SK-N-SH (cell line): ENCODE results near the gene FAM78B. TPM values are rescaled to one million over a fixed set of nuclear protein-coding genes. Genes with fewer than 3 reads are reported as not detected.

Experiments used
- CTCF ChIA-PET: fragments of 300-600, 350-600 bp; formaldehyde crosslinking; extraction: SDS; loops from one replicate; lab custom pipeline; 2021; lab: Yijun Ruan, JAX
- POLR2A ChIA-PET: fragments of 350-600 bp; sonication (Branson Sonifier 250); formaldehyde crosslinking; extraction: SDS; loops from one replicate; lab custom pipeline; 2020; ENCODE audit warnings: antibody characterized with exemption, inconsistent platforms; lab: Yijun Ruan, JAX
- DNase-seq: peaks from one replicate; pipeline ENCODE4 v3.0.0; 2012
- H2AFZ ChIP-seq: fragments of 200-600 bp; sonication (generic); 2 replicates; pipeline ENCODE4 v1.8.1; 2016; ENCODE audit warnings: antibody characterized with exemption, mild to moderate bottlenecking, low read depth
- H3F3A ChIP-seq: fragments of 200-600 bp; sonication (generic); replicated peaks from 2 replicates; pipeline ENCODE3; 2016; ENCODE audit warnings: antibody characterized with exemption, mild to moderate bottlenecking; ENCODE audit not compliant: insufficient read depth
- H3K27ac ChIP-seq, 2 experiments: fragments of 200-500 bp in 1 of 2; fragments of 200-600 bp in 1 of 2; sonication (Bioruptor generic) in 1 of 2; sonication (generic), shearing (Covaris generic) in 1 of 2; 2 replicates each; pipeline versions ENCODE4 v1.5.1 to v1.6.1; 2014 to 2016; ENCODE audit warnings: low read depth in 2 of 2, inconsistent platforms in 1 of 2, low read length in 1 of 2, mild to moderate bottlenecking in 1 of 2, mixed read lengths in 1 of 2
- H3K27me3 ChIP-seq: fragments of 200-600 bp; sonication (generic), shearing (Covaris generic); 2 replicates; pipeline ENCODE4 v1.6.1; 2016; ENCODE audit warnings: mixed run types; ENCODE audit not compliant: insufficient read depth
- H3K36me3 ChIP-seq, 2 experiments: fragments of 200-500 bp in 1 of 2; fragments of 200-600 bp in 1 of 2; sonication (Bioruptor generic) in 1 of 2; sonication (generic) in 1 of 2; replicated peaks in 1 of 2; 2 replicates each; pipeline versions ENCODE3 to v1.5.1; 2014 to 2016; ENCODE audit warnings: low read length in 1 of 2, mild to moderate bottlenecking in 1 of 2; ENCODE audit not compliant: insufficient read depth in 2 of 2, control insufficient read depth in 1 of 2
- H3K4me1 ChIP-seq, 2 experiments: fragments of 200-500 bp in 1 of 2; fragments of 200-600 bp in 1 of 2; sonication (Bioruptor generic) in 1 of 2; sonication (generic), shearing (Covaris generic) in 1 of 2; 2 replicates each; pipeline versions ENCODE4 v1.5.1 to v1.6.1; 2014 to 2016; ENCODE audit warnings: low read depth in 1 of 2, low read length in 1 of 2, mixed run types in 1 of 2; ENCODE audit not compliant: insufficient read depth in 2 of 2, control insufficient read depth in 1 of 2
- H3K4me2 ChIP-seq: fragments of 200-600 bp; sonication (generic), shearing (Covaris generic); 2 replicates; pipeline ENCODE4 v1.6.1; 2017; ENCODE audit warnings: mixed run types
- H3K4me3 ChIP-seq, 2 experiments: fragments of 200-500 bp in 1 of 2; fragments of 200-600 bp in 1 of 2; sonication (Bioruptor generic) in 1 of 2; sonication (generic), shearing (Covaris generic) in 1 of 2; 2 replicates each; pipeline versions ENCODE4 v1.5.1 to v1.8.1; 2014 to 2016; ENCODE audit warnings: low read depth in 2 of 2, inconsistent platforms in 1 of 2, low read length in 1 of 2, mild to moderate bottlenecking in 1 of 2, mixed read lengths in 1 of 2, moderate library complexity in 1 of 2
- H3K79me2 ChIP-seq: fragments of 200-600 bp; sonication (generic); 2 replicates; pipeline ENCODE4 v1.8.1; 2017; ENCODE audit warnings: mild to moderate bottlenecking; ENCODE audit not compliant: insufficient read depth
- H3K9ac ChIP-seq: fragments of 200-600 bp; sonication (generic); 2 replicates; pipeline ENCODE4 v1.6.1; 2017; ENCODE audit warnings: mixed run types
- H3K9me2 ChIP-seq: fragments of 200-600 bp; sonication (generic); 2 replicates; pipeline ENCODE4 v1.6.1; 2017; ENCODE audit warnings: mixed run types
- H3K9me3 ChIP-seq: fragments of 200-600 bp; sonication (generic); 2 replicates; pipeline ENCODE4 v1.6.1; 2017; ENCODE audit warnings: mixed run types, mild to moderate bottlenecking, moderate library complexity
- H4K20me1 ChIP-seq: fragments of 200-600 bp; sonication (generic); 2 replicates; pipeline ENCODE4 v1.6.1; 2017; ENCODE audit warnings: mild to moderate bottlenecking, mixed run types; ENCODE audit not compliant: insufficient read depth
- CHD2 ChIP-seq: fragments of 150-350 bp; IDR thresholded peaks from 2 replicates; pipeline ENCODE4 v1.6.1; 2018; ENCODE audit warnings: low read length; ENCODE audit not compliant: partially characterized antibody
- CTCF ChIP-seq: fragments of 200-600 bp; sonication (generic); IDR thresholded peaks from 2 replicates; pipeline ENCODE4 v1.6.1; 2017; ENCODE audit warnings: antibody characterized with exemption, mild to moderate bottlenecking, moderate library complexity
- ELF1 ChIP-seq: IDR thresholded peaks from 2 replicates; pipeline ENCODE4 v1.4.0; 2012
- EP300 ChIP-seq, 2 experiments: IDR thresholded peaks; 2 replicates each; pipeline versions ENCODE4 v1.4.0 to v1.6.1; 2012; ENCODE audit warnings: borderline replicate concordance in 1 of 2, low read depth in 1 of 2, low read length in 1 of 2
- FOXM1 ChIP-seq: IDR thresholded peaks from 2 replicates; pipeline ENCODE4 v1.4.0; 2012; ENCODE audit warnings: low read depth, mild to moderate bottlenecking
- MAX ChIP-seq: IDR thresholded peaks from 2 replicates; pipeline ENCODE4 v1.4.0; 2012; ENCODE audit warnings: low read depth
- MXI1 ChIP-seq: IDR thresholded peaks from 2 replicates; pipeline ENCODE4 v1.6.1; 2012; ENCODE audit warnings: mild to moderate bottlenecking, low read depth, low read length, improper control_type of control experiment
- NFIC ChIP-seq: IDR thresholded peaks from 2 replicates; pipeline ENCODE4 v1.4.0; 2012; ENCODE audit warnings: borderline replicate concordance
- PBX3 ChIP-seq: IDR thresholded peaks from 2 replicates; pipeline ENCODE4; 2012
- POLR2AphosphoS5 ChIP-seq: IDR thresholded peaks from 2 replicates; pipeline ENCODE4 v1.6.1; 2012; ENCODE audit warnings: low read depth, low read length
- REST ChIP-seq: IDR thresholded peaks from 2 replicates; pipeline ENCODE4 v1.6.1; 2012; ENCODE audit warnings: mild to moderate bottlenecking, low read depth, low read length, moderate library complexity
- RXRA ChIP-seq: IDR thresholded peaks from 2 replicates; pipeline ENCODE4 v1.4.0; 2012; ENCODE audit warnings: low read depth, mild to moderate bottlenecking, borderline replicate concordance
- SIN3A ChIP-seq: IDR thresholded peaks from 2 replicates; pipeline ENCODE4 v1.6.1; 2012; ENCODE audit warnings: low read depth, mild to moderate bottlenecking, low read length, moderate library complexity, borderline replicate concordance
- SMC3 ChIP-seq: IDR thresholded peaks from 2 replicates; pipeline ENCODE4 v1.6.1; 2012; ENCODE audit warnings: low read depth, low read length, improper control_type of control experiment
- TCF12 ChIP-seq: IDR thresholded peaks from 2 replicates; pipeline ENCODE4 v1.4.0; 2012
- TEAD4 ChIP-seq: IDR thresholded peaks from 2 replicates; pipeline ENCODE4 v1.4.0; 2012; ENCODE audit warnings: mild to moderate bottlenecking, borderline replicate concordance; ENCODE audit not compliant: insufficient read depth
- USF1 ChIP-seq: IDR thresholded peaks from 2 replicates; pipeline ENCODE4 v1.4.0; 2012; ENCODE audit warnings: low read depth, borderline replicate concordance
- USF2 ChIP-seq: fragments of 150-350 bp; IDR thresholded peaks from 2 replicates; pipeline ENCODE4 v1.6.1; 2017; ENCODE audit warnings: antibody characterized with exemption, low read length, low read depth, borderline replicate concordance
- YY1 ChIP-seq: IDR thresholded peaks from 2 replicates; pipeline ENCODE4 v1.4.0; 2012; ENCODE audit warnings: low read depth, mild to moderate bottlenecking
- WGBS: methylation state at CpG from one replicate; pipeline ENCODE4 v1.1.6; 2017; ENCODE audit warnings: low lambda C conversion rate; 5-methylcytosine and 5-hydroxymethylcytosine counted together
- polyA plus RNA-seq, 3 experiments: library from polyadenylated mRNA; depleted of rRNA; stranded (reverse); fragments of >200 nt; gene quantifications; 2 replicates each; pipeline ENCODE4 v1.2.3, GENCODE V29; 2012

FAM78B gene
- polyA plus RNA-seq, 1 of the 3 experiments (the other 2 are of a cell fraction) = 0.36 TPM

- Histone ChIP-seq H4K20me1 (no peaks in the 10 kb centered on the region), H3K9me3 (no peaks in the 10 kb centered on the region), H3K79me2 (no peaks in the 10 kb centered on the region), H3K27me3 (peaks cover 2% of the 10 kb centered on the region; the same call in 1 of the 2 replicates), H3K4me3 (no peak overlapping the region), H2AFZ (no peak overlapping the region), H3F3A (no peaks in the 10 kb centered on the region), H3K27ac (no peak overlapping the region), H3K4me1 (peaks cover 0 to 10% of the 10 kb centered on the region in 2 experiments; a peak in 2 of 4 replicates), H3K36me3 (no peaks in the 10 kb centered on the region), H3K4me2 (no peak overlapping the region), H3K9me2 (no peaks in the 10 kb centered on the region), H3K9ac (no peak overlapping the region)
- DNase-seq = no peak
- TF ChIP-seq SMC3 = no peak
- TF ChIP-seq USF2 = no peak
- 2% methylated on average over 2 of the region's 2 CpGs for WGBS
- CTCF ChIA-PET = interaction anchor here (1.4 to 1.7 kb wide), 3 partner anchors 246 to 263 kb away, joined by 3 to 8 read pairs (median 5); no protein-coding TSS in a partner anchor
- POLR2A ChIA-PET = no interaction called here
These were observed 3.9 kb upstream of the FAM78B start for GRCh38 chr1:166170726-166171125.

GRCh38 chr1:166170075-166170474 is 3.3 kb upstream of the FAM78B start:
- Histone ChIP-seq H3K79me2 (no peaks in the 10 kb centered on the region), H3F3A (no peaks in the 10 kb centered on the region), H3K27me3 (peaks cover 8% of the 10 kb centered on the region; the same call in 1 of the 2 replicates), H3K36me3 (no peaks in the 10 kb centered on the region), H4K20me1 (no peaks in the 10 kb centered on the region), H3K4me2 (no peak overlapping the region), H3K9ac (no peak overlapping the region), H3K9me3 (no peaks in the 10 kb centered on the region), H2AFZ (no peak overlapping the region), H3K4me3 (no peak overlapping the region), H3K9me2 (no peaks in the 10 kb centered on the region), H3K27ac (no peak overlapping the region), H3K4me1 (peaks cover 0 to 12% of the 10 kb centered on the region in 2 experiments; a peak in 2 of 4 replicates)
- TF ChIP-seq TCF12 (no peak), SMC3 (no peak), MXI1 (no peak), SIN3A (no peak), CHD2 (no peak), USF1 (no peak), REST (no peak), POLR2AphosphoS5 (no peak), NFIC (no peak), MAX (no peak), EP300 (IDR thresholded peaks at IDR 0.05; ENCODE audit: borderline replicate concordance in 1 of 2, low read depth in 1 of 2, low read length in 1 of 2) (no peak), FOXM1 (no peak), CTCF (no peak), YY1 (no peak), RXRA (no peak), TEAD4 (no peak), PBX3 (no peak), ELF1 (no peak)
- WGBS = 25% methylated on average over 2 of the region's 2 CpGs
- DNase-seq = no peak
- ChIA-PET POLR2A (no interaction called here), CTCF (interaction anchor here (0.9 to 1.7 kb wide), 6 partner anchors 14 to 264 kb away, joined by 3 to 8 read pairs (median 3); no protein-coding TSS in a partner anchor)
